GM12874 (cell line): ENCODE results near the gene ZNF628.

Source experiments
- TF ChIP-seq, protein P1 (sequence below): IDR thresholded peaks from 2 replicates; pipeline ENCODE4 v1.5.1; 2011; ENCODE audit warnings: low read depth, mild to moderate bottlenecking, control low read depth, low read length, moderate library complexity; ENCODE audit not compliant: insufficient read depth

ZNF628 gene

GRCh38 chr19:55493052-55493644 is 16.7 kb downstream of the ZNF628 start:
- TF ChIP-seq, protein P1, sequence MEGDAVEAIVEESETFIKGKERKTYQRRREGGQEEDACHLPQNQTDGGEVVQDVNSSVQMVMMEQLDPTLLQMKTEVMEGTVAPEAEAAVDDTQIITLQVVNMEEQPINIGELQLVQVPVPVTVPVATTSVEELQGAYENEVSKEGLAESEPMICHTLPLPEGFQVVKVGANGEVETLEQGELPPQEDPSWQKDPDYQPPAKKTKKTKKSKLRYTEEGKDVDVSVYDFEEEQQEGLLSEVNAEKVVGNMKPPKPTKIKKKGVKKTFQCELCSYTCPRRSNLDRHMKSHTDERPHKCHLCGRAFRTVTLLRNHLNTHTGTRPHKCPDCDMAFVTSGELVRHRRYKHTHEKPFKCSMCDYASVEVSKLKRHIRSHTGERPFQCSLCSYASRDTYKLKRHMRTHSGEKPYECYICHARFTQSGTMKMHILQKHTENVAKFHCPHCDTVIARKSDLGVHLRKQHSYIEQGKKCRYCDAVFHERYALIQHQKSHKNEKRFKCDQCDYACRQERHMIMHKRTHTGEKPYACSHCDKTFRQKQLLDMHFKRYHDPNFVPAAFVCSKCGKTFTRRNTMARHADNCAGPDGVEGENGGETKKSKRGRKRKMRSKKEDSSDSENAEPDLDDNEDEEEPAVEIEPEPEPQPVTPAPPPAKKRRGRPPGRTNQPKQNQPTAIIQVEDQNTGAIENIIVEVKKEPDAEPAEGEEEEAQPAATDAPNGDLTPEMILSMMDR: no peak

DNA sequence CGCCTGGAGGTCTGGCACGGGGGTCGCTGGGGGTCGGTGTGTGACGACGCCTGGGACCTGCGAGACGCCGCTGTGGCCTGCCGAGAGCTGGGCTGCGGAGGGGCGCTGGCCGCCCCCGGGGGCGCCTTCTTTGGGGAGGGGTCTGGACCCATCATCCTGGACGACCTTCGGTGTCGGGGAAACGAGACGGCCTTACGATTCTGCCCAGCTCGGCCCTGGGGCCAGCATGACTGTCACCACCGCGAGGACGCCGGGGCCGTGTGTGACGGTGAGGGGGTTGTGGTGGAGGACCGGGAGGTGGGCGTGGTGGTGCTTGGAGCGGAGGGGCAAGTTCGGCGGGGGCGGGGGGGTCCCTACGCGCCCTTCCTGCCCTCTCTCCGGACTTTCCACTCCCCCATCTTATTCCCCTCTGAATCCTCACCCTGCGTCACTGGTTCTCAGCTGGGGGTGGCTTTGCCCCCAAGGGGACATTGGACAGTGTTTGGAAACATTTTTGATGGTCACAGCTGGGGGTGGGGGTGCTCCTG is 17.3 kb downstream of the ZNF628 start:
- TF ChIP-seq, protein P1: no peak

DNA sequence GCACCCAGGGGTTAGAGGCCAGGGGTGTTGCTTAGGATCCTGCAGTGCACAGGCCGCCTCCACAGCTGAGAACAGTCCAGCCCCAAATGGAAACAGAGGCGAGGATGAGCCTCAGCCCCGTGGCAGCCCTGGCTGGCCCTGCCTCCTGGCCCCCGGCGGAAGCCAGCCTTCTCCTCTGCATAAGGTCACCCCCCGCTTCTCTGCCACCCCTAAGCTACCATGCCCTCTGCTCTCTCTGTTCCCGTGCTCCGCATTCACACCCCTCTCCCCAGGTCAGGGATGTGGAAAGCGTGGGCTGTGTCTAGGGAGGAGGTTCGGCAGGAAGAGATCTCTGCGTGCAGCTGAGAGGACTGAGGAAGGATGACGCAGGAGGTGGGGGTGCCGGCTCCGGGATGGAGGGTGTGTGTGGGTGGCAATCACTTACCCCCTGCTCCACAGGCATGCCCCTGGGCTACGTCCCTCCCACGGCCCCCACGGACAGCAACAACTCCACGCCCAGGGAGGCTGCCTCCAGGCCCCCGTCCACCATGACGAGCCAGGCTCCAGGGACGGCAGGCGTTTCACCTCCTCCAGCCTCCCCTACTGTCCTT is 17.9 kb downstream of the ZNF628 start:
- TF ChIP-seq, protein P1: no peak

GRCh38 chr19:55495646-55496349 is 19.4 kb downstream of the ZNF628 start:
- TF ChIP-seq, protein P1: no peak

GRCh38 chr19:55497763-55498162 is 21.3 kb downstream of the ZNF628 start:
- TF ChIP-seq, protein P1: no peak

GRCh38 chr19:55498246-55498840 is 21.9 kb downstream of the ZNF628 start:
- TF ChIP-seq, protein P1: no peak

DNA sequence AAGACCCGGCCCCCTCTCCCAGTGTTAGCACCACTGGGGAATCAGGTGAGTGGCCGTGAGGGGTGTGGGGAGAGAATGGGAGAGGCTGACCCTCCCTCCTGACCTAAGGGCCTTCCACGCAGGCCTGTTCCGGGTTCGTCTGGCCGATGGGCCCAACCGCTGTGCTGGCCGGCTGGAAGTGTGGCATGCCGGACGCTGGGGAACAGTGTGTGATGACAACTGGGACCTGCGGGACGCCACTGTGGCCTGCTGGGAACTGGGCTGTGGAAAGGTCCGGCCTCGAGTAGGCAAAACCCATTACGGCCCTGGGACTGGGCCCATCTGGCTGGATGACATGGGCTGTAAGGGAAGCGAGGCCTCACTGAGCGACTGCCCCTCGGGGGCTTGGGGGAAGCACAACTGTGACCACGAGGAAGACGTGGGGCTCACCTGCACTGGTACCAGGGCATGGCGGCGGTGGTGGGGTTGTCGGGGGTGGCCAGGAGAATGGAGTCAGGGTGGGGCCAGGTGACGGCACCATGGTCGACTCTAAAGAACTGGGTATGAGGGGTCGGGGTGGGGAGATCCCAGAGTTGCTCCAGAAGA is 24.0 kb downstream of the ZNF628 start:
- TF ChIP-seq, protein P1: no peak
